Astrocyte of the cerebellum (primary cell): Measurements from ENCODE around the gene CPE.
A peak's percentile ranks its signal among the peaks of the same experiment; 100 is the strongest.

ENCODE experiments used
- DNase-seq: peaks from one replicate; pipeline ENCODE4 v3.0.0-alpha.2; 2011; ENCODE audit warnings: low read depth
- H3K4me3 ChIP-seq: 2 replicates; pipeline ENCODE4 v1.5.1; 2011; ENCODE audit warnings: mild to moderate bottlenecking, low read depth, low read length, moderate library complexity
- CTCF ChIP-seq: IDR thresholded peaks from 2 replicates; pipeline ENCODE4 v1.5.1; 2012; ENCODE audit warnings: low read length, low read depth, moderate library complexity, mild to moderate bottlenecking; ENCODE audit errors: missing control alignments
- in situ Hi-C: cut with HindIII; loops from 2 replicates; pipeline ENCODE4 v1.10.0; 2017; ENCODE audit warnings: low sequenced_read_pairs

Gene CPE

GRCh38 chr4:165383591-165384073, 4.8 kb downstream of the CPE start:
- no peak for DNase-seq
- no peak overlapping the region for H3K4me3 ChIP-seq
- no peak for TF ChIP-seq CTCF
- in situ Hi-C loops, result no loop called here

GRCh38 chr4:165384186-165384585, 5.4 kb downstream of the CPE start:
- H3K4me3 ChIP-seq, result no peak overlapping the region
- in situ Hi-C loops, result no loop called here
- TF ChIP-seq CTCF, result no peak
- DNase-seq, result no peak

- in situ Hi-C loops, result no loop called here
- H3K4me3 ChIP-seq, result no peak overlapping the region
- peak; percentile 50 for DNase-seq
- TF ChIP-seq CTCF, result no peak
Measured at GRCh38 chr4:165384598-165384997, 5.8 kb downstream of the CPE start.

- no peak overlapping the region for H3K4me3 ChIP-seq
- no peak for TF ChIP-seq CTCF
- DNase-seq, result no peak
- in situ Hi-C loops, result no loop called here
Measured at GRCh38 chr4:165385126-165385525, 6.3 kb downstream of the CPE start.

- DNase-seq, result no peak
- H3K4me3 ChIP-seq, result no peak overlapping the region
- in situ Hi-C loops, result no loop called here
- TF ChIP-seq CTCF, result no peak
Measured at GRCh38 chr4:165386328-165386727, 7.5 kb downstream of the CPE start.

- H3K4me3 ChIP-seq, result no peak overlapping the region
- in situ Hi-C loops, result no loop called here
- TF ChIP-seq CTCF, result no peak
Measured at GRCh38 chr4:165388756-165389155, 9.9 kb downstream of the CPE start.

GRCh38 chr4:165393051-165393450, 14.2 kb downstream of the CPE start:
- in situ Hi-C loops, result no loop called here
- no peak overlapping the region for H3K4me3 ChIP-seq
- no peak for TF ChIP-seq CTCF

More at GRCh38 chr4:165388756-165389155, 9.9 kb downstream of the CPE start:
- no peak for DNase-seq

More at GRCh38 chr4:165393051-165393450, 14.2 kb downstream of the CPE start:
- DNase-seq, result no peak
